ENCODE data around the gene CKS1B. TPM values are rescaled to one million over a fixed set of nuclear protein-coding genes. Genes with fewer than 3 reads are reported as not detected.

The CKS1B gene
- total and polyA plus RNA-seq, 4 donors: 32.4 to 57.9 (median 44.4) TPM

- no peak for DNase-seq (ENCODE audit: low spot score)
- TF ChIP-seq CTCF (IDR thresholded peaks at IDR 0.05; ENCODE audit: low read depth, low read length, missing input control) (no peak), REST (IDR thresholded peaks at IDR 0.05) (peak; percentile 10), YY1 (IDR thresholded peaks at IDR 0.05) (peak; percentile 89), RAD21 (IDR thresholded peaks at IDR 0.05) (no peak), ATF3 (IDR thresholded peaks at IDR 0.05) (peak; percentile 85), JUND (IDR thresholded peaks at IDR 0.05) (peak; percentile 39 to 48), ZBTB33 (IDR thresholded peaks at IDR 0.05) (no peak), TAF1 (conservative IDR thresholded peaks at IDR 0.05) (no peak), FOXA1 (IDR thresholded peaks at IDR 0.05) (no peak), NR2F2 (IDR thresholded peaks at IDR 0.05) (no peak), RXRA (IDR thresholded peaks at IDR 0.05) (peak; percentile 57 to 69), SP1 (IDR thresholded peaks at IDR 0.05) (peak; percentile 52), HNF4A (conservative IDR thresholded peaks at IDR 0.05) (peak; percentile 67 to 68)
- peaks cover 8 to 34% (median 24%) of the 10 kb centered on the region in 4 donors for H3K4me1 ChIP-seq (ENCODE audit: control insufficient read depth in 4 of 4, insufficient read depth in 4 of 4, low read length in 3 of 4)
- WGBS: 42% methylated on average over 6 of the region's 6 CpGs
- H3K27me3 ChIP-seq (ENCODE audit: control insufficient read depth in 4 of 4, insufficient read depth in 4 of 4, low read length in 3 of 4): no peaks in the 10 kb centered on the region
- no peak overlapping the region for H3K27ac ChIP-seq (ENCODE audit: low read depth in 1 of 2, low read length in 2 of 2)
- H3K9ac ChIP-seq (ENCODE audit: low read depth in 1 of 2, low read length in 2 of 2): no peak overlapping the region
- no peaks in the 10 kb centered on the region for H3K9me3 ChIP-seq (ENCODE audit: control insufficient read depth in 4 of 4, low read length in 3 of 4)
- H3K4me3 ChIP-seq (ENCODE audit: low read depth in 1 of 3, low read length in 3 of 3): no peak overlapping the region
- peaks cover 0 to 9% (median 5%) of the 10 kb centered on the region in 4 donors for H3K36me3 ChIP-seq (ENCODE audit: control insufficient read depth in 4 of 4, insufficient read depth in 3 of 4, low read depth in 1 of 4, low read length in 3 of 4)
These were observed 12.8 kb downstream of the CKS1B start for GRCh38 chr1:154987326-154987725.

GRCh38 chr1:154988058-154988954 is 13.8 kb downstream of the CKS1B start:
- WGBS: 94% methylated on average over 17 of the region's 17 CpGs
- Histone ChIP-seq H3K9ac (ENCODE audit: low read depth in 1 of 2, low read length in 2 of 2) (no peak overlapping the region), H3K4me3 (ENCODE audit: low read depth in 1 of 3, low read length in 3 of 3) (no peak overlapping the region), H3K9me3 (ENCODE audit: control insufficient read depth in 4 of 4, low read length in 3 of 4) (no peaks in the 10 kb centered on the region), H3K27ac (ENCODE audit: low read depth in 1 of 2, low read length in 2 of 2) (no peak overlapping the region), H3K4me1 (ENCODE audit: control insufficient read depth in 4 of 4, insufficient read depth in 4 of 4, low read length in 3 of 4) (peaks cover 8 to 28% (median 18%) of the 10 kb centered on the region in 4 donors), H3K27me3 (ENCODE audit: control insufficient read depth in 4 of 4, insufficient read depth in 4 of 4, low read length in 3 of 4) (no peaks in the 10 kb centered on the region), H3K36me3 (ENCODE audit: control insufficient read depth in 4 of 4, insufficient read depth in 3 of 4, low read depth in 1 of 4, low read length in 3 of 4) (peaks cover 0 to 9% (median 5%) of the 10 kb centered on the region in 4 donors)
- TF ChIP-seq EGR1 (IDR thresholded peaks at IDR 0.05; ENCODE audit: low read depth in 2 of 2) (no peak), FOXA2 (IDR thresholded peaks at IDR 0.05) (no peak), RAD21 (IDR thresholded peaks at IDR 0.05) (no peak), GABPA (IDR thresholded peaks at IDR 0.05 in 1 of 2, conservative IDR thresholded peaks at IDR 0.05 in 1 of 2) (no peak), RXRA (IDR thresholded peaks at IDR 0.05) (no peak)
- no peak for DNase-seq (ENCODE audit: low spot score)
